ACC112 (cell line): ENCODE data around the gene C2orf81.

Experiments used
- H2AFZ ChIP-seq: fragments of 200-600 bp; sonication (generic); one replicate; pipeline ENCODE4 v1.6.0; 2017; ENCODE audit warnings: antibody characterized with exemption, low read length; ENCODE audit not compliant: unreplicated experiment
- H3K27ac ChIP-seq: fragments of 200-600 bp; sonication (generic); 2 replicates; pipeline ENCODE4 v1.5.1; 2014; ENCODE audit warnings: low read depth, mild to moderate bottlenecking, antibody characterized with exemption, low read length, moderate library complexity
- H3K27me3 ChIP-seq: fragments of 200-600 bp; sonication (generic); 2 replicates; pipeline ENCODE4 v1.6.1; 2014; ENCODE audit warnings: mild to moderate bottlenecking, antibody characterized with exemption, low read length, moderate library complexity, mixed read lengths; ENCODE audit not compliant: insufficient read depth
- H3K36me3 ChIP-seq: fragments of 200-600 bp; sonication (generic); 2 replicates; pipeline ENCODE4 v1.6.1; 2016; ENCODE audit warnings: mild to moderate bottlenecking, antibody characterized with exemption, low read length, moderate library complexity, mixed read lengths; ENCODE audit not compliant: insufficient read depth
- H3K4me1 ChIP-seq: fragments of 200-600 bp; sonication (generic); one replicate; pipeline ENCODE4 v1.6.1; 2016; ENCODE audit warnings: low read length, mixed read lengths; ENCODE audit not compliant: insufficient read depth, unreplicated experiment, control insufficient read depth
- H3K4me3 ChIP-seq: fragments of 200-600 bp; sonication (generic); 2 replicates; pipeline ENCODE4 v1.5.1; 2014; ENCODE audit warnings: mild to moderate bottlenecking, low read depth, low read length
- H3K79me2 ChIP-seq: fragments of 200-600 bp; sonication (generic); one replicate; pipeline ENCODE4 v1.6.0; 2016; ENCODE audit warnings: low read length; ENCODE audit not compliant: control insufficient read depth, unreplicated experiment, insufficient read depth

The C2orf81 gene

DNA sequence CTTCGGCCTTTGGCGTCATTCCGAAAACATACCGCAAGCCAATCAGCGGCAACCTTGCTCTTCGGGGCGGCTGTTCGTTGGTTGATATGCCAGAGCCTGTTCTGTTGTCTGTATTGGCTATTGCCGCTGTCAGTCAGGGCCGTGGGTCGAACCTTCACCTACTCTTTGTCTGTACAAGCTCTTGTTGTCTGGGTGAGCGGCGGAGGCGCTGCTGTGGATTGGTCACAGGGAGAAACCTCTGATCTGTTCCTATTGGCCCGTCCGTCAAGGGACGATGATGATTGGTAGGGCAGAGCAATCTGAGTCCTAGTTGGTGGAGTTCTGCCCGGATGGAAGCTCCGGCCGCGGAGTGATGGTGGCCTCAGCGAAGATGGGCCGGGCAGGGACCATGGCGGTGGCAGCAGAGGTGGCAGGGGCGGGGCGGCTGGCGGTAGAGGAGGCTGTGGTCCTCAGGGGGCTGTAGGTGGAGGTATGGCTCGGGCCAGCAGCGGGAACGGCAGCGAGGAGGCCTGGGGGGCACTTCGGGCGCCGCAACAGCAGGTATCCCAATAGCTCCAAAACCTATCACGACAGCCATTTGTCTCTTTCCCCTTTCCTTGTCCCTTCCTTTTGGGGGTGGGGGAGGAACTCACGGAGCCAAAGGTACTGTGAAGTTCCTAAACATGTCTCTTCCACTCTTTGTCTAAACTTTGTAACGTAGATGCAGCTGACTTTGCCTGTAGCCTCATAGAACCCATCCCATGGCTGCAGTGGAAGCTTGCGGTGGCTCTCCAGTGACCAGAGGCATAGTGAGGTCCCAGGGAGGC, 36.9 kb upstream of the C2orf81 start, which contains the start of gene WBP1:
WBP1 (plus strand) TSS at position 307 of the 806 bp plus-strand sequence; CDS start at position 472, 165 bp downstream.
- Histone ChIP-seq H3K27ac (peak within 1 kb of the TSS; percentile 83), H3K4me3 (peak within 1 kb of the TSS; percentile 91), H2AFZ (peak within 1 kb of the TSS; percentile 84)

DNA sequence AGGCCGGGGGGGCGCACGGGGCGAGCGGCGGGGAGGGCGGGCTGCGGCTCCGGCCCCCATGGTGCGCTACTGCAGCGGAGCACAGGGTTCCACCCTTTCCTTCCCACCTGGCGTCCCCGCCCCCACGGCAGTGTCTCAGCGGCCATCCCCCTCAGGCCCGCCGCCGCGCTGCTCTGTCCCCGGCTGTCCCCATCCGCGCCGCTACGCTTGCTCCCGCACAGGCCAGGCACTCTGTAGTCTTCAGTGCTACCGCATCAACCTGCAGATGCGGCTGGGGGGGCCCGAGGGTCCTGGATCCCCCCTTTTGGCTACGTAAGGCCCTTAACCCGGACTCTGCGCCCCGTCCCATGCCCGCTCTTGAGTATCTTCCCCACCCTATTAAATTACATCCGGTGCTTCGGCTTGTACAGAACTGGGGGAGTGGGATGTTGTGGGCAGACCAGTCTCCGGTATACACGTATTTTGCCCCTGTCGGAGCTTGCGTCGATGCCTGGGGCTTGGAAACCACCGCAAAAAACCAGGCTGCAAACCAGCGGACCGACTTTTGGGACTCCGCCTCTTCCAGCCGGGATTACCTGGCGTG, 36.2 kb upstream of the C2orf81 start:
- Histone ChIP-seq H2AFZ (peak overlapping the region; percentile 84), H3K79me2 (peaks cover 17% of the 10 kb centered on the region), H3K4me3 (peak overlapping the region; percentile 91), H3K27ac (peak overlapping the region; percentile 83), H3K36me3 (no peaks in the 10 kb centered on the region), H3K27me3 (no peaks in the 10 kb centered on the region), H3K4me1 (peaks cover 20% of the 10 kb centered on the region)

More for the DNA sequence above, 36.9 kb upstream of the C2orf81 start, which contains the start of gene WBP1:
- no peaks in the 10 kb centered on the region for H3K27me3 ChIP-seq
- H3K79me2 ChIP-seq: peaks cover 17% of the 10 kb centered on the region
- H3K4me1 ChIP-seq: peaks cover 20% of the 10 kb centered on the region
- H3K36me3 ChIP-seq: no peaks in the 10 kb centered on the region

DNA sequence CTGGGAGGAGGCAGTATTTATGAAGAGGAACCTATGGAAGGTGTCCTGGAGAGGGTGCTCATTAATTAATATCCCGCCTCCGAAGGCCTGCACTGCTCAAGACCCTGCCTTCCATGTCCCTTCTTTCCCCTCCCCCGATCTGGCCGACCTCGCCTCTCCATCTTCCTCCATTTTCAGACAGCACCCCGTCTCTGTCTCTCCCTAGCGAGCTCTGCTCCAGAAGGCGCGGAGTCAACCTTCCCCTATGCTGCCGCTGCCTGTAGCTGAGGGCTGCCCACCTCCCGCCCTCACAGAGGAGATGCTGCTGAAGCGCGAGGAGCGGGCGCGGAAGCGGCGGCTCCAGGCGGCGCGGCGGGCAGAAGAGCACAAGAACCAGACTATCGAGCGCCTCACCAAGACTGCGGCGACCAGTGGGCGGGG, 35.7 kb upstream of the C2orf81 start:
- H3K27ac ChIP-seq: no peak overlapping the region
- peaks cover 20% of the 10 kb centered on the region for H3K4me1 ChIP-seq
- H3K36me3 ChIP-seq: no peaks in the 10 kb centered on the region
- H3K4me3 ChIP-seq: peak overlapping the region; percentile 91
- no peaks in the 10 kb centered on the region for H3K27me3 ChIP-seq
- H3K79me2 ChIP-seq: peaks cover 15% of the 10 kb centered on the region
- H2AFZ ChIP-seq: peak overlapping the region; percentile 80

DNA sequence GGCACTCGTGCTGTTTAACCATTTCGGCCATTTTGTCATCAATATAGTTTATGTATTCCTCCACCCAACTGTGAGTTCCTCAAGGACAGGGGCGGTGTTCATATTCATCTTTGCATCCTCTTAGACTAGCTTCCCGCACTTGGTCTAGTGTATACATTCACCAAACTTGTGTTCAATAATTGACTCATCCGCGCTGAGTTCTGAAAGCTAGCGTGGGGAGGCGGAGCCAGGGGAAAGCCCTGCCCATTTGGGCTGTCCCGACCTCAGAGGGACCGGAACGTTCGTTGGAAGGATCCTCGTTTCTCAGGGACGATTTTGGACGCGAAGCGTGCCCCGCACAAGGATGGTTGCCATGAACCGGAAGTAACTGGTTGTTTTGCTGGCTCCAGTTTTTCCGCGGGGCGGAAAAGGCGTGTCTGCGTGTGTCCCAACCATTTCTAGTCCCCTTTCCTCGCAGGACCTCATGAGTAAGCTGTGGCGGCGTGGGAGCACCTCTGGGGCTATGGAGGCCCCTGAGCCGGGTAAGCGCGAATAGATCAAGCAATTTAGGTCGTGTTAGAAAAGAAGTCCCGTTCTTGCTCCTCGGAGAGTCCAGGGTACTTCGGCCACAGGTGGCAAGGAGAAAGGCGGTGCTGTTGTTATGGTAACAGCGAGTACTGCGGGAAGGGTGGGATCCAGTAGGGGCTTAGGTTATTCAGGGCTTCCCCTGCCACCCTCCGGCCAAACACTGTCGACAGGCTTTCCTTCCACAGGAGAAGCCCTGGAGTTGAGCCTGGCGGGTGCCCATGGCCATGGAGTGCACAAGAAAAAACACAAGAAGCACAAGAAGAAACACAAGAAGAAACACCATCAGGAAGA, 33.5 kb upstream of the C2orf81 start, which contains the start of gene INO80B:
INO80B (plus strand) TSS at position 434 of the 858 bp plus-strand sequence; CDS start at position 464, 30 bp downstream.
- Histone ChIP-seq H2AFZ (peak within 1 kb of the TSS; percentile 70), H3K4me3 (peak within 1 kb of the TSS; percentile 91), H3K27ac (no peak within 1 kb of the TSS), H3K79me2 (peaks cover 13% of the 10 kb centered on the region), H3K4me1 (peaks cover 20% of the 10 kb centered on the region), H3K36me3 (no peaks in the 10 kb centered on the region), H3K27me3 (no peaks in the 10 kb centered on the region)

DNA sequence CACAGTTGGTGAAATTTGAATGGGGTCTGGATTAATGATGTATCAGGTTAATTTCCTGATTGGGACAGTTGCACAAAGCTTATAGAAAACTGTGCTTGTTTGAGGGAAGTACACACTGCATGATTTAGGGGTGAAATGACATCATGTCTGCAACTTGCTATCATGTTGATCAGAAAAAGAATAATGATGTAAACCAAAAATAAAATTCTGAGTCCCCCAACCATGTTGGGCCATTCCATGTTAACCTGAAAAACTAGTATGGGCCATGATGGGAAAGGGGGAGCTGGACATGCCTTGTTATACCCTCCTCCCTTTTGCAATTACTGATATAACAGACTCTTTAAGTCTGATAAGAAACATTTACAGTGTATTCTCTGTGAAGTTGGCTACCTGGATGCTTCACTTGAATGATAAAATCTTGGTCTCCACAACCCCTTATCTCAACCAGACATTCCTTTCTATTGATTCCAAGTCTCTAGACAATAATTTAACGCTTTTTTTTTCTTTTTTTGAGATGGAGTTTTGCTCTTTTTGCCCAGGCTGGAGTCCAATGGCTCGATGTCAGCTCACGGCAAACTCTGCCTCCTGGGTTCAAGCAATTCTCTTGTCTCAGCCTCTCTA, 29.3 kb upstream of the C2orf81 start:
- Histone ChIP-seq H3K27ac (no peak overlapping the region), H3K36me3 (no peaks in the 10 kb centered on the region), H3K27me3 (no peaks in the 10 kb centered on the region), H3K4me3 (no peak overlapping the region), H2AFZ (no peak overlapping the region), H3K4me1 (peaks cover 7% of the 10 kb centered on the region), H3K79me2 (peaks cover under 1% of the 10 kb centered on the region)

DNA sequence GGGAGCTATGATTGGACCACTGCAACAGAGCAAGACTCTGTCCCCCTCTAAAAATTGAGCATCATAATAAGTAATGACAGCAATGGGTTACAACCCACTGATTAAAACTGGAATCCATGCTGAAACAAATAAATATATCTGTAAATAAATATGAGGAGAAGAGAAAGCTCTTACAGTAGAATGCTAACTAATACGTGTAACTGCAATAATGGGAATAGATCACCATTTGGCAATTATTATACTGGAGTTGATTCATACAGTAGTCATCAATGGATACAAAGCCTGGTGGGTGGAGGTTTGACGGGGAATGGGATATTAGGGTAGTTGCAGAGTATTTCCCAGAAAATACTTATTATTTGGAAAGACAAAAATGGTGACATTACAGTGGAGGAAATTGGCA, 27.4 kb upstream of the C2orf81 start:
- Histone ChIP-seq H3K27me3 (no peaks in the 10 kb centered on the region), H3K79me2 (no peaks in the 10 kb centered on the region), H3K4me1 (peaks cover 12% of the 10 kb centered on the region), H3K4me3 (no peak overlapping the region), H3K36me3 (no peaks in the 10 kb centered on the region), H2AFZ (no peak overlapping the region), H3K27ac (no peak overlapping the region)

DNA sequence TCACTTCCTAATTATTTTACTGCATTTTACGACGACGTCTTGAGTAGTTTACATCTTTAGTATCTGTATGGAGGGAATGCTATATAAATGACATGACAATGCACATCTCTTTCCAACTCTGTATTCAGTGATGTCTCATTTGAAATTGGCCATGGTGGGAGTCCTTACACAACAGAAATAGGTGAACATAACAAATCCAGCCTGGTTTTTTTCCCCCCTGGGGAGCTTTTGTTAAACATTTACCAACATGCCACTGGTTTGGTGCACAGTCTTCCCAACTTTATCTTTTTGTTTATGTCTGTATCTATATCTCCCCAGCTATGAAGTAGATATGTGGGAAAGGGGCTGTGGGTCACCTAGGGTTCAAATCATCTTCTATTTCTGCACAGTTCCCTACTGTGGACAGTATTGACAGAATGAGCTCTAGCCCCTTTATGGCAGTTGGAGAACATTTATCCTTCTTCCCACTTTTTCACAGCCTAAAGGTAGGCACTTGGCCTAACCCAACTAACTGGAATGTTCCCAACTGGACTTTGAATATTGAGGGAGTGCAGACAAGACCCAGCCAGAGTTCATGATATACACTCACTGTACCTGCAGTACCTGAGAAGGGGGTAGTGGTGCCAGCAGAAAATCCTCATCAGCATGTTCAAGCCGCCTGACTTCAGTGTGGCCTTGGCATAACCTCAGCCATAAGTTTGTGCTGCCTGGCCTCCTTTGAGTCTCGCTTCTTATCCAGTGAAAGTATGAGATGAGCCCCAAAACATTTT, 26.0 kb upstream of the C2orf81 start:
- no peak overlapping the region for H3K4me3 ChIP-seq
- H3K79me2 ChIP-seq: no peaks in the 10 kb centered on the region
- peaks cover under 1% of the 10 kb centered on the region; the same call in 1 of the 2 replicates for H3K27me3 ChIP-seq
- H2AFZ ChIP-seq: no peak overlapping the region
- no peaks in the 10 kb centered on the region for H3K36me3 ChIP-seq
- H3K27ac ChIP-seq: no peak overlapping the region
- H3K4me1 ChIP-seq: peaks cover 13% of the 10 kb centered on the region

DNA sequence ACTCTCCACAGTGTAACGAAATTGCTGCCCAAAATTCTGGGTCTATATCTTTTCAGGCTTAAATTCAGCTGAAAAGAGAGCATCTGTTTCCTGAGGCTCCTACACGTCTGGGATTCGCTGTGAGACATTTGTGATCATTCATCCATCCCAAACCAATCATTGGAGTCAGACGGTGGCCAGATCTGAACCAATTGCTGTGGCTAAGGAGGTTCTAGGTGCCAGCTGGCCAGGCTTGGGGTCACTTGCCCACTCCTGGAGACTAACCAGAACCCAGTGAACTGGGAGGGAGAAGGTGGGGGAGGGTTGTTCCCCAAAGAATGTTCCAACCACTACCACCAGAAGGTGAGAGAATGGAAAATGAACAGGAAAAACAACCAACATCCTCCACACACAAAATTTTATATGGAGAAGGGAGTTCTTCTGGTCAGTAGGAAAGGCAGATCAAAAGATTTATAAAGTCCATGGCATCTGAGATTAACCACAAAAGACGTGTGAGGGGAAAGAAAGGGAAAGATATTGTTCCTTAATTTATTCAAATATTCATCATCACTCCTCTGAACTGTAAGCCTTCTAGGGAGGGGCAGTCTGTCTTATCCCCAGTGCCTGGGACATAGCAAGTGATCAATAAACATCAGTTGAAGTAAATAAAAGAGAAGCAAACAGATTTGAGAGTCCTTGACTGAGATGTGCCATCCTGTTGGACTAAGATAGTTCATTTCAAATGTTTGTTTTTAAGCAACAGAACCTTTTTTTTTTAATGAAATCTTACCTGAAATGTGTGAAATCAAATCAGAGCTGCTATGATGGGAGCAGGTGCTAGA, 23.3 kb upstream of the C2orf81 start:
- Histone ChIP-seq H3K36me3 (no peaks in the 10 kb centered on the region), H3K4me3 (peak overlapping the region; percentile 1; the same call in 1 of the 2 replicates), H3K27ac (no peak overlapping the region), H2AFZ (no peak overlapping the region), H3K79me2 (peaks cover under 1% of the 10 kb centered on the region), H3K27me3 (peaks cover 17% of the 10 kb centered on the region), H3K4me1 (peaks cover 18% of the 10 kb centered on the region)
